ENCODE measurements around the gene SMYD4. TPM values are rescaled to one million over a fixed set of nuclear protein-coding genes. Genes with fewer than 3 reads are reported as not detected.

Gene SMYD4
- total RNA-seq, 1 donor from 2014 or later = 16.7 TPM

DNA sequence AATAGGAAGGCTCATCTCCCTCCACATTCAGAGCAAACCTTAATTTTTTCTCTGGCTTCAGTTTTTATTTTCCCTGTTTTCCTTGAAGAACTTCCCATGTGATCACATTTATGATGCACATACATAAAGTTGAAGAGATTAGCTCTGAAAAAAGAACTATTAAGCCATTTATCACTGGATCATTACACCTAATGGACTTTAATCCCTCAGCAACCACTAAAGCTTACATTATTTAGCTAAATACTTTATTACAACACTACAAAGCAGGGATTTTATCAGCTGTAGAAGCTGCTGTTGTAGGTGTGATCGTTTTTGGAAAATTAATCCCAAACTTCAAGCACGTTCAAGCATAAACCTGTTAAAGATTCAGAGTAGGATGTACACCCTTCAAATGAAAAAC lies 21.1 kb downstream of the SMYD4 start:
- Histone ChIP-seq H3K27me3 (no peaks in the 10 kb centered on the region), H3K36me3 (peaks cover 0 to 16% of the 10 kb centered on the region in 2 donors), H3K27ac (no peak overlapping the region), H3K4me1 (no peaks in the 10 kb centered on the region), H3K9me3 (no peaks in the 10 kb centered on the region), H3K4me3 (no peak overlapping the region)
- no peak for DNase-seq (ENCODE audit: extremely low spot score in 2 of 2)
- no peak for TF ChIP-seq POLR2AphosphoS5 (IDR thresholded peaks at IDR 0.05; ENCODE audit: insufficient read depth in 1 of 2, low read depth in 1 of 2)
- no peak for TF ChIP-seq POLR2A (IDR thresholded peaks at IDR 0.05)
- TF ChIP-seq, protein P1, sequence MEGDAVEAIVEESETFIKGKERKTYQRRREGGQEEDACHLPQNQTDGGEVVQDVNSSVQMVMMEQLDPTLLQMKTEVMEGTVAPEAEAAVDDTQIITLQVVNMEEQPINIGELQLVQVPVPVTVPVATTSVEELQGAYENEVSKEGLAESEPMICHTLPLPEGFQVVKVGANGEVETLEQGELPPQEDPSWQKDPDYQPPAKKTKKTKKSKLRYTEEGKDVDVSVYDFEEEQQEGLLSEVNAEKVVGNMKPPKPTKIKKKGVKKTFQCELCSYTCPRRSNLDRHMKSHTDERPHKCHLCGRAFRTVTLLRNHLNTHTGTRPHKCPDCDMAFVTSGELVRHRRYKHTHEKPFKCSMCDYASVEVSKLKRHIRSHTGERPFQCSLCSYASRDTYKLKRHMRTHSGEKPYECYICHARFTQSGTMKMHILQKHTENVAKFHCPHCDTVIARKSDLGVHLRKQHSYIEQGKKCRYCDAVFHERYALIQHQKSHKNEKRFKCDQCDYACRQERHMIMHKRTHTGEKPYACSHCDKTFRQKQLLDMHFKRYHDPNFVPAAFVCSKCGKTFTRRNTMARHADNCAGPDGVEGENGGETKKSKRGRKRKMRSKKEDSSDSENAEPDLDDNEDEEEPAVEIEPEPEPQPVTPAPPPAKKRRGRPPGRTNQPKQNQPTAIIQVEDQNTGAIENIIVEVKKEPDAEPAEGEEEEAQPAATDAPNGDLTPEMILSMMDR (IDR thresholded peaks at IDR 0.05) = no peak
- intact Hi-C loops (cut with DNase I) = no loop called here

DNA sequence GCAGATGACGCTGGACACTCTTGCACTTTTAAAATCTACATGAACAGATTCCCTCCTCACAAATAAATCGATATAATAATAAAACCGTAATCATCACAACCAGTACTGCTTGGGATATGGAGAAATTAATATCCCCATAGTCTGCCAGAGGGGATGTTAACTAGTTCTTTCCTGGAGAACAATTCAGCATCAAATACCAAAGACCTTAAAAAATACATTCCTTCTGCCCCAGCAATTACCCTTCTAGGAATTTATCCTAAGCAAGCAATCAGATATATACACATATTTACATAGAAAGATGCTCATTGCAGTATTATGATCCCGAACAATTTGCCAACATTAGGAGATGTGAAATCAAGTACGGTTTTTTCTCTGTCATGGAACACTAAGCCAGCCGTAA lies 21.8 kb downstream of the SMYD4 start:
- H3K4me1 ChIP-seq = no peaks in the 10 kb centered on the region
- intact Hi-C loops (cut with DNase I) = no loop called here
- TF ChIP-seq POLR2A (IDR thresholded peaks at IDR 0.05) (no peak), POLR2AphosphoS5 (IDR thresholded peaks at IDR 0.05; ENCODE audit: insufficient read depth in 1 of 2, low read depth in 1 of 2) (no peak)
- TF ChIP-seq, protein P1 (IDR thresholded peaks at IDR 0.05) = no peak

DNA sequence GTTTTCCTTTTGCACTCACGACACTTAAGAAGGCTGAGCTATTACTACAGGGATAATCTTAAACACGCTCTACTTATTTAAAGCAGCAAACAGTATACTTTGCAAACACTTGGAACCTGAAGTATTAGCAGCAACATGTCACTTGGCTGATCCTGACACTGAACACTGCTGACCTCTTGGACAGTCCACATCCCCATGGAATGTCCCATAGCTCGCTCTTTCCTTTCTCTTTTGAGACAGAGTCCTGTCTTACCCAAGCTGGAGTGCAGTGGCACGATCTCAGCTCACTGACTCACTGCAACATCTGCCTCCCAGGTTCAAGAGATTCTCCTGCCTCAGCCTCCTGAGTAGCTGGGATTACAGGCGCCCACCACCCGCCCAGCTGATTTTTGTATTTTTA lies 26.4 kb downstream of the SMYD4 start:
- Histone ChIP-seq H3K4me1 (no peaks in the 10 kb centered on the region), H3K27ac (no peak overlapping the region), H3K4me3 (no peak overlapping the region), H3K9me3 (no peaks in the 10 kb centered on the region), H3K27me3 (no peaks in the 10 kb centered on the region), H3K36me3 (peaks cover 0 to 20% of the 10 kb centered on the region in 2 donors)
- no peak for DNase-seq (ENCODE audit: extremely low spot score in 2 of 2)
- intact Hi-C loops (cut with DNase I) = no loop called here
- TF ChIP-seq, protein P1 (IDR thresholded peaks at IDR 0.05) = no peak
- TF ChIP-seq POLR2AphosphoS5 (IDR thresholded peaks at IDR 0.05; ENCODE audit: insufficient read depth in 1 of 2, low read depth in 1 of 2) = no peak
- no peak for TF ChIP-seq POLR2A (IDR thresholded peaks at IDR 0.05)

More for the DNA sequence above, 21.8 kb downstream of the SMYD4 start:
- H3K27me3 ChIP-seq = no peaks in the 10 kb centered on the region
- peaks cover 0 to 17% of the 10 kb centered on the region in 2 donors for H3K36me3 ChIP-seq
- DNase-seq (ENCODE audit: extremely low spot score in 2 of 2) = no peak
- H3K27ac ChIP-seq = no peak overlapping the region
- no peaks in the 10 kb centered on the region for H3K9me3 ChIP-seq
- no peak overlapping the region for H3K4me3 ChIP-seq

DNA sequence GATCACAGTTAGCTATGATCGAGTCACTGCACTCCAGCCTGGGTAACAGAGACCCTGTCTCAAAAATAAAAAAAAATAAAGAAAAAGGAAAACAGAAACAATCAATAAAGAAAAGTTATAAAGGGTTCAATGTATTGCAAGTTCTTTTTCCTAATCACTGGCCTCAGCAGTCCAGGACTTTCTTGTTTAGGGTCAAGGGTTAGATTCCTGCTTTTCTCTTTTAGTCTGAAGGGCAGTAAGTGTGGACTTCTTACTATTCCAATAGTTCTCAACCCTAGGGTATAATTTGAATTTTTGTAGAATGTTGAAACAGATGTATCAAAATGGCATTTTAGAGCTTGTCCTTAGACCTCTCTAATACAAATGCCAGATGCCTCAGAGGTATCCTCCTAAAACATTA lies 27.3 kb downstream of the SMYD4 start:
- TF ChIP-seq POLR2A (IDR thresholded peaks at IDR 0.05) (no peak), POLR2AphosphoS5 (IDR thresholded peaks at IDR 0.05; ENCODE audit: insufficient read depth in 1 of 2, low read depth in 1 of 2) (no peak)
- TF ChIP-seq, protein P1 (IDR thresholded peaks at IDR 0.05) = no peak
- DNase-seq (ENCODE audit: extremely low spot score in 2 of 2) = no peak
- Histone ChIP-seq H3K27me3 (no peaks in the 10 kb centered on the region), H3K4me1 (no peaks in the 10 kb centered on the region), H3K4me3 (no peak overlapping the region), H3K36me3 (peaks cover 0 to 20% of the 10 kb centered on the region in 2 donors), H3K27ac (no peak overlapping the region), H3K9me3 (no peaks in the 10 kb centered on the region)
- intact Hi-C loops (cut with DNase I) = no loop called here

DNA sequence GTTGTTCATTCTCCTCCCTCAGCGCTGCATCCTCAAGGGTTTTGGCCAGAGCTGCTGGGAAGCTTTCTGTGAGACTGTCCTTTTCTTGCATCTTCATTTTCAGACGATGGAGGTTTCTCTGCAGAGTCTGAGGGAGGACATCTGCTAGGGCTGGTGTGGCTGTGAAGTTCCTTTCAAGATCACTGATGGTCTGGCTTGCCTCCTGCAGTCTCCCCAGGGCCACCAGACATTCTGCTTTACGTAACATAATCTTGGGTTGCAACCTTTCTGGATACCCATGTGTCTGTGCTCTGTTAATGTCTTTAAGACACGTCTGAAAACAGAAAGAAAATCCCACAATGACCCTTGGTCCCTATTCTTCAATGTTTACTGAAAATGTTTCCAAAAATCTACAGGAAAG lies 29.0 kb downstream of the SMYD4 start:
- intact Hi-C loops (cut with DNase I) = no loop called here
- TF ChIP-seq, protein P1 (IDR thresholded peaks at IDR 0.05) = no peak
- no peak for TF ChIP-seq POLR2A (IDR thresholded peaks at IDR 0.05)
- H3K9me3 ChIP-seq = no peaks in the 10 kb centered on the region
- H3K27ac ChIP-seq = no peak overlapping the region
- H3K27me3 ChIP-seq = no peaks in the 10 kb centered on the region
- no peak overlapping the region for H3K4me3 ChIP-seq
- no peaks in the 10 kb centered on the region for H3K4me1 ChIP-seq
- DNase-seq (ENCODE audit: extremely low spot score in 2 of 2) = no peak
- H3K36me3 ChIP-seq = peaks cover 0 to 20% of the 10 kb centered on the region in 2 donors
